HG03457 (cell line): ENCODE measurements around the gene INVS.
"Not testable (repeated sequence)": the region's sequence is repeated elsewhere in the genome, so short reads cannot be mapped to it uniquely, and the experiment has no call there.

ENCODE experiments used
- ATAC-seq: cut with Tn5 transposase; IDR thresholded peaks from one replicate; pipeline ENCODE4 v1.9.1; 2021; ENCODE audit warnings: moderate number of reproducible peaks; ENCODE audit not compliant: unreplicated experiment

INVS gene

GRCh38 chr9:100112677-100113336 is 13.8 kb downstream of the INVS start:
- no peak for ATAC-seq

GRCh38 chr9:100117316-100117715 is 18.3 kb downstream of the INVS start:
- no peak for ATAC-seq

DNA sequence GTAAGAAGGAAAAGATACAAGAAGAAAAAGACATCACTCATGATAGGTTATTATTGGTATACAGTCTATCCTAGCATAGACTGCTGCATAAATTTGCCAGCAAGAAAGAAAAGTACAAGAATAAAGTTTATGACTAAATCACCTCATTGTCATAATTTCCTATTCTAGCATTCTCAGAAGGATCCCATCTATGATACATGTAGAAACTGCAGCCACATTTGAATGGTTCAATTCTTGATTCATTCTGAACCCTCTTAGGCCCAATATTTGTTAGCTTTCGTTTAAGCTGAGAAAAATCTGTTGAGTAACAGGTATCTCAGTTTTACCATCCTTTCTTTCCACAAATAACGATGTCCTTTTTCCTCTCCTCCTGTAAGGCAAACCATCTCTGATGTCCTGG is 21.2 kb downstream of the INVS start:
- ATAC-seq: no peak

- ATAC-seq: no peak
Measured at GRCh38 chr9:100125236-100125635, 26.2 kb downstream of the INVS start.

DNA sequence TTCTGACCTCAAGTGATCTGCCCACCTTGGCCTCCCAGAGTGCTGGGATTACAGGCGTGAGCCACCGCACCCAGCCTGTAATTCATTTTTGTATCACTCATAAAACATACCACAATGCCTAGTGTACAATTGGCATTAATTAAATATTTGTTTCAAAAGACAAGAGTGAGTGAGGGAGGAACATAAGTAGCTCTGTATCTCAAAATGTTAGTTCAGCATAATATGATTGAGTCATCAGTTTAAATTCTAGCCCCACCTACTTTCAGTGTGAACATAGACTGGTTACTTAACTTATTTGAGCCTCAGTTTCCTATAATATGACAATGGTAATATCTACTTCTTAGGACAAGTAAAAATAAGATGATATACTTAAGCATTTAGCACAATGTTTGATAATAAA is 26.9 kb downstream of the INVS start:
- ATAC-seq: no peak

DNA sequence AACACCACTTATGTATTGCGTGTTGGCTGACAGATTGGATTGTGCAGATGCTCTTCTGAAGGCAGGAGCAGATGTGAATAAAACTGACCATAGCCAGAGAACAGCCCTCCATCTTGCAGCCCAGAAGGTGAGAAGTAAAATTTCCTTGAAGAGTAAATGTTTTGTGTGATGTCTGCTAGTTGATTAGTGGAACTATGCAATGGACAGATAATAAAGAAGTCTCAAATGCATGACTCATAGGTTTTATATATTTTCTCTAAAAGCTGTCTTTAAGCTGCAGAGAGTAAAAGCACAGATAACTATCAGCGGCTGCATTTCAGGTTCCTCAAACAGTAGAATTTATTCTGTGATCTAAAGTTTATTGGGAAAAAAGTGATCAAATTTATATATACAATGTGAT is 27.4 kb downstream of the INVS start:
- ATAC-seq: no peak

DNA sequence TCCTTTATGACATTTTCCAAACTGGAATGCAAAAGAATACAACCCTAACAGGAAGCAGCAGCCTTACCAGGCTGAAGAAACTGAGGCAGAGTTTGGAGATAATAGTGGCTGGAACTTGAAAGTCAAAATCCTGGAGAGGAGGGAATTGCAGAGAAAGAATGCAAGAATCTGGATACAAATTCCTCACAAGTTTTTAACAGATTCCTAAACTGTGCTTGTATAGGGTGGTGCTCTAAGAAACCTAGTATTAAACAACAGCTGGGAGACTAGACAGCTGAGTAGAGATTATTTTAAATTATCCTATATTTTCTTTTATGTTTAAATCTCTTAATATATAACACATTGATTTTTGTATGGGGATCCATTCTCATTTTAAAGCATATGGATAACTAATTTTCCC is 30.7 kb downstream of the INVS start:
- no peak for ATAC-seq

- no peak for ATAC-seq
Measured at GRCh38 chr9:100131216-100131615, 32.2 kb downstream of the INVS start.

GRCh38 chr9:100131875-100132430 is 32.9 kb downstream of the INVS start:
- ATAC-seq: no peak

GRCh38 chr9:100134731-100135130 is 35.7 kb downstream of the INVS start:
- ATAC-seq: no peak

DNA sequence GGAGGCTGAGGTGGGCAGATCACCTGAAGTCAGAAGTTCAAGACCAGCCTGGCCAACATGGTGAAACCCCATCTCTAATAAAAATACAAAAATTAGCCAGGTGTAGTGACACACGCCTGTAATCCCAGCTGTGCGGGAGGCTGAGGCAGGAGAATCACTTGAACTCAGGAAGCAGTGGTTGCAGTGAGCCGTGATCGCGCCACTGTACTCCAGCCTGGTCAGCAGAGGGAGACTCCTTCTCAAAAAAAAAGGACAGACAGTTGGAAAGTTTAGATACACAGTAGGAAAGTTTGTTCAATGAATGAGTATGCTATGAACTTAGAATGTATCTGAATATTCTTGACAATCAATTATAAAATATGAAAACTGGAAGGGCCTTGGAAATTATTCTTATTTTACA is 37.8 kb downstream of the INVS start:
- not testable (repeated sequence) for ATAC-seq

- ATAC-seq: not testable (repeated sequence)
Measured at GRCh38 chr9:100140303-100140702, 41.3 kb downstream of the INVS start.

DNA sequence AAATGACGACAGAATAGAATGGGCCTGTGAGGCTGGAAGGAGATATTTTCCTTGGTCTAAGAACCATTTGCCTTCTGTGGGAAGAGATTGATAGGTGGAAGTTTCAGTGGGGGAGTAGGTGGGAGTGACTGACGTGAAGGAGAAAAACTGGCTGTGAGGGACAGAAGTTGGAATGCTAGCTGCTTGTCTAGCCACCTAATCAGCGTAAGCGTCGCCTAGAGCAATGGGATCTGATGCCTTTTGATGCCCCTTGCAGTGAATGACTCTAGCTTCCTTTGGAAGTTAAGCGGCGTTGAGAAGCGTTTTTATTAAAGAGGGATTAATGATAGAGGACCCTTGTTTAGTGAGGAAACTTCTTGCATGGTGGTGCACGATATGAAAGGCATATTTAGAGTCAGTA is 42.8 kb downstream of the INVS start:
- not testable (repeated sequence) for ATAC-seq

DNA sequence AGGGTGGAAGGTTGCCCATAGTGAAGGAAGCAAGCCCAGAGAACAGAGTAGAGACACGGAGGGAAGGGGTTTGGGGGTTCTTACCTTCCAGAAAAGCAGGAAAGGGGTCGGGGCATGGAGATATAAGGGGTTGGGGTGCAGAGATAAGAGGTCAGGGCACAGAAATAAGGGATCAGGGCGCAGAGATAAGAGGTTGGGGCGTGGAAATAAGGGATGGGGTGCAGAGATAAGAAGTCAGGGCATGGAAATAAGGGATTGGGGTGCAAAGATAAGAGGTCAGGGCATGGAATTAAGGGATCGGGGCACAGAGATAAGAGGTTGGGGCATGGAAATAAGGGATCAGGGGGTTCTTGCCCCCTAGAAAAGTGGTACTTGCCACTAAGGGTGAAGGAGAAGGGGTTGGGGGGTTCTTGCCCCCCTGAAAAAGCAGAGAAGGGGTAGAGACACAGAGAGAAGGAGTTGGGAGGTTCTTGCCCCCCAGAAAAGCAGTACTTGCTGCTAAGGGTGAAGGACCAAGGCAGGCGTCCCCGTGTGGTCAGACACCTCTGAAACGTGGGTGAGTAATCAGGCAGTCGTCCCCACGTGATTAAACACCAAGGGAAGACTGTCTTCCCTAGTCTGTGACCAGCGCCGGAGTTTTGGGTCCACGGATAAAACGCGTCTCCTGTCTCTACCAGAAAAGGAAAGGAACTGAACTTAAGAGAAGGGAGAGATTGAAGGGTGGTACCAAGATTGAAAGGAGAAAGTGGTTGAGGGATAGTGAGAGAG is 46.3 kb downstream of the INVS start:
- not testable (repeated sequence) for ATAC-seq

- ATAC-seq: not testable (repeated sequence)
Measured at GRCh38 chr9:100145976-100146375, 46.9 kb downstream of the INVS start.

GRCh38 chr9:100150214-100150613 is 51.2 kb downstream of the INVS start:
- ATAC-seq: no peak

GRCh38 chr9:100160021-100160420 is 61.0 kb downstream of the INVS start:
- ATAC-seq: no peak

- no peak for ATAC-seq
Measured at GRCh38 chr9:100167176-100167575, 68.1 kb downstream of the INVS start.

DNA sequence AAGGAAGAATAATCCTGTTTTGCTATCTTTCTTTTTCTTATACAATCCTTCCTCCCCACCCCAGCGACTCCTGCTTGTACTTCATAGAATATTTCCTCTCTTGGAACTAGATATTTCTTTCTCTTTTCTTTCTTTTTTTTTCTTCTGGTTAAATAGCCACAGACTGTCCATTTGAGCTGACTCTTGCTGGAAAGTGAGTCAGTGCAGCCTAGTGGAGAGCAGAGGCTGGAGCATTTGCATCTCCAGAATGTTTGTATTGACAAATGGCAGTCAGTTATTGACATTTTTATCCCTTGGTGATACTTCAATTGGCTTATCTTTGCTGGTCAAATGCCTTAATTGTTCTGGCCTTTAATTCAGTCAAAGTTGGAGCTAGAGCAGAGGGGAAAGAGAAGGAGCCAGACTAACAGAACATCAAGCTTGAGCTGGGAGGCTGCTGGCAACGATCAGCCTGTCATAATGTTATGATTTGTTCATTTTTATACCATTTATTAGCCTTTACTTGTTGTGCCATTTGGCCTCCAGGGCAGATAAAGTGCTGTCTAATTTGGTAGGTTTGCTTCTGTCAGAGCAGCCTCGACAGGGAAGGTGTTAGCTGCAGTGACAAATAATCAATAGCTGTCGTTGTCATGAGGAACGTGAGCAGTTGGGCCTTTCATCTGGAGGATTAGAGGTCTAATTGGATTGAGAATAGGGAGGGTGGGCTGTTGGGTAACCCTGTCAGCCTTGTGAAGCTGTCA is 69.0 kb downstream of the INVS start:
- no peak for ATAC-seq

DNA sequence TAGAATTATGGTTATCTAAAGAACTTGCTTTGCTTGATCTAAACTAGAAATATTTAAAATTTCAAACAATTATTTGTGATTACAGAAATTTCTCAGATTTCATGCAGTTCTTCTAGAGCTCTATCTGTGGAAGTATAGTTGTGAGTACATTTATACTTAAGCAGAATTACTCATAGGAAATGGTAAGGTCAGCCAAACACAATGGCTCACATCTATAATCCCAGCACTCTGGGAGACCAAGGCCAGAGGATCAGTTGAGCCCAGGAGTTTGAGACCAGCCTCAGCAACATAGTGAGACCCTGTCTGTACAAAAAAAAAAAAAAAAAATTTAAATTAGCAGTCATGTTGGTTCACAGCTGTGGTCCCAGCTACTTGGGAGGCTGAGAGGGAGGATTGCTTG is 71.0 kb downstream of the INVS start:
- no peak for ATAC-seq

GRCh38 chr9:100170556-100170955 is 71.5 kb downstream of the INVS start:
- ATAC-seq: no peak

DNA sequence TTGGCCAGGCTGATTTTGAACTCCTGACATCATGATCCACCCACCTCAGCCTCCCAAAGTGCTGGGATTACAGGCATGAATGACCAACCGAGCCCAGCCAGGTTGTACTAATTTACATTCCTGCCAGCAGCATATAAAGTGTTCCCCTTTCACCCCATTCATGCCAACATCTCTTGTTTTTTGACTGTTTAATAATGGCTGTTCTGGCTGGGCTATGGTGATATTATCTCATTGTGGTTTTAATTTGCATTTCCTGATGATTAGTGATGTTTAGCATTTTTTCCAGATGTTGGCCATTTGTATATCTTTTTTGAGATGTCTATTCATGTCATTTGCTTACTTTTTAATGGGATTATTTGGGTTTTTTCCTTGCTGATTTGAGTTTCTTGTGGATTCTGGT is 87.3 kb downstream of the INVS start:
- ATAC-seq: no peak
